ENCODE measurements around the gene SMARCE1.

- TF ChIP-seq, protein P1, sequence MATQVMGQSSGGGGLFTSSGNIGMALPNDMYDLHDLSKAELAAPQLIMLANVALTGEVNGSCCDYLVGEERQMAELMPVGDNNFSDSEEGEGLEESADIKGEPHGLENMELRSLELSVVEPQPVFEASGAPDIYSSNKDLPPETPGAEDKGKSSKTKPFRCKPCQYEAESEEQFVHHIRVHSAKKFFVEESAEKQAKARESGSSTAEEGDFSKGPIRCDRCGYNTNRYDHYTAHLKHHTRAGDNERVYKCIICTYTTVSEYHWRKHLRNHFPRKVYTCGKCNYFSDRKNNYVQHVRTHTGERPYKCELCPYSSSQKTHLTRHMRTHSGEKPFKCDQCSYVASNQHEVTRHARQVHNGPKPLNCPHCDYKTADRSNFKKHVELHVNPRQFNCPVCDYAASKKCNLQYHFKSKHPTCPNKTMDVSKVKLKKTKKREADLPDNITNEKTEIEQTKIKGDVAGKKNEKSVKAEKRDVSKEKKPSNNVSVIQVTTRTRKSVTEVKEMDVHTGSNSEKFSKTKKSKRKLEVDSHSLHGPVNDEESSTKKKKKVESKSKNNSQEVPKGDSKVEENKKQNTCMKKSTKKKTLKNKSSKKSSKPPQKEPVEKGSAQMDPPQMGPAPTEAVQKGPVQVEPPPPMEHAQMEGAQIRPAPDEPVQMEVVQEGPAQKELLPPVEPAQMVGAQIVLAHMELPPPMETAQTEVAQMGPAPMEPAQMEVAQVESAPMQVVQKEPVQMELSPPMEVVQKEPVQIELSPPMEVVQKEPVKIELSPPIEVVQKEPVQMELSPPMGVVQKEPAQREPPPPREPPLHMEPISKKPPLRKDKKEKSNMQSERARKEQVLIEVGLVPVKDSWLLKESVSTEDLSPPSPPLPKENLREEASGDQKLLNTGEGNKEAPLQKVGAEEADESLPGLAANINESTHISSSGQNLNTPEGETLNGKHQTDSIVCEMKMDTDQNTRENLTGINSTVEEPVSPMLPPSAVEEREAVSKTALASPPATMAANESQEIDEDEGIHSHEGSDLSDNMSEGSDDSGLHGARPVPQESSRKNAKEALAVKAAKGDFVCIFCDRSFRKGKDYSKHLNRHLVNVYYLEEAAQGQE (IDR thresholded peaks at IDR 0.05; ENCODE audit: insufficient read depth in 1 of 2, low read depth in 2 of 2, low read length in 2 of 2), result no peak
- TF ChIP-seq POLR2AphosphoS5 (IDR thresholded peaks at IDR 0.05; ENCODE audit: low read depth, low read length) (no peak; the same call in none of the 2 replicates), TAF1 (IDR thresholded peaks at IDR 0.05; ENCODE audit: borderline replicate concordance, insufficient read depth, low read length) (no peak), FOXP2 (optimal IDR thresholded peaks at IDR 0.05; ENCODE audit: borderline replicate concordance, extremely low read depth, extremely low read length, insufficient read depth) (no peak), SIN3A (IDR thresholded peaks at IDR 0.05; ENCODE audit: borderline replicate concordance, insufficient read depth, low read length) (no peak)
These were observed 858 bp upstream of the SMARCE1 start for GRCh38 chr17:40648384-40648968.

Measured in PFSK-1 (cell line).